Measurements from ENCODE around the gene BAMBI.

BAMBI gene

DNA sequence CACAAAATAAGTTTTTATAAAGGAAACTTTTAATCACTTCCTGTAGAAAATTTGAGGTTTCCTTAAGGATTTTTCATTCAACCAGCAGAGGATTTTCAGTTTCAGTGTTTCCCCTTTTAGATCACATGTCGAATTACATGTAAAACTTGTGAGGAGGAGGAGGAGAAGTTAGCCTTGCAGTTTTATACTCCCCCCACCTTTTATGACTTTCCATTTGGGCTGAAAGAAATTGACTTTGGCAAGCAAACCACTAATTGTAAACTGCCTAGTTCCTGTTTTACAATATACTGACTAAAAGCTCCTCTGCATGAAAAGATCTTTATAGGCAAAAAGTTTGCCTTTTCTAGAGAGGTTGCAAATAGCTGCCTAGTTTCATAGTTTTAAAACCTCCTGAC, 3.0 kb downstream of the BAMBI start (continued):
- TF ChIP-seq MZF1 (tag by site-specific recombination; IDR thresholded peaks at IDR 0.05; ENCODE audit: borderline replicate concordance) (no peak), ZFP69B (tag by site-specific recombination; IDR thresholded peaks at IDR 0.05) (0 out of 2 replicates have a peak, but pooled peaks have one; percentile 56), ZNF391 (tag by site-specific recombination; IDR thresholded peaks at IDR 0.05; ENCODE audit: borderline replicate concordance, low read depth) (no peak), BCL11B (tag by site-specific recombination; IDR thresholded peaks at IDR 0.05; ENCODE audit: low read depth) (no peak), ZNF660 (tag by site-specific recombination; IDR thresholded peaks at IDR 0.05) (no peak), IKZF3 (tag by site-specific recombination; IDR thresholded peaks at IDR 0.05) (peak; percentile 33; the same call in 1 of the 2 replicates), ZNF530 (tag by site-specific recombination; IDR thresholded peaks at IDR 0.05; ENCODE audit: low read depth) (no peak), BCL11A (tag by site-specific recombination; IDR thresholded peaks at IDR 0.05; ENCODE audit: low read depth) (no peak), ZNF623 (tag by site-specific recombination; IDR thresholded peaks at IDR 0.05) (no peak), ZNF140 (tag by site-specific recombination; IDR thresholded peaks at IDR 0.05) (no peak), ZNF571 (tag by site-specific recombination; IDR thresholded peaks at IDR 0.05) (no peak), ZNF416 (tag by site-specific recombination; IDR thresholded peaks at IDR 0.05) (no peak), ZNF292 (tag by site-specific recombination; IDR thresholded peaks at IDR 0.05; ENCODE audit: borderline replicate concordance, low read depth) (no peak), ZNF701 (tag by site-specific recombination; IDR thresholded peaks at IDR 0.05) (no peak), ZNF510 (tag by site-specific recombination; IDR thresholded peaks at IDR 0.05; ENCODE audit: insufficient replicate concordance) (no peak), ZSCAN30 (tag by site-specific recombination; IDR thresholded peaks at IDR 0.05) (0 out of 2 replicates have a peak, but pooled peaks have one; percentile 38), OSR2 (tag by site-specific recombination; IDR thresholded peaks at IDR 0.05) (no peak)
- TF ChIP-seq, protein P1, sequence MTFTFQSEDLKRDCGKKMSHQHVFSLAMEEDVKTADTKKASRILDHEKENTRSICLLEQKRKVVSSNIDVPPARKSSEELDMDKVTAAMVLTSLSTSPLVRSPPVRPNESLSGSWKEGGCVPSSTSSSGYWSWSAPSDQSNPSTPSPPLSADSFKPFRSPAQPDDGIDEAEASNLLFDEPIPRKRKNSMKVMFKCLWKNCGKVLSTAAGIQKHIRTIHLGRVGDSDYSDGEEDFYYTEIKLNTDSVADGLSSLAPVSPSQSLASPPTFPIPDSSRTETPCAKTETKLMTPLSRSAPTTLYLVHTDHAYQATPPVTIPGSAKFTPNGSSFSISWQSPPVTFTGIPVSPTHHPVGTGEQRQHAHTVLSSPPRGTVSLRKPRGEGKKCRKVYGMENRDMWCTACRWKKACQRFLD (tag by site-specific recombination; IDR thresholded peaks at IDR 0.05), result no peak
- TF ChIP-seq, protein P2, sequence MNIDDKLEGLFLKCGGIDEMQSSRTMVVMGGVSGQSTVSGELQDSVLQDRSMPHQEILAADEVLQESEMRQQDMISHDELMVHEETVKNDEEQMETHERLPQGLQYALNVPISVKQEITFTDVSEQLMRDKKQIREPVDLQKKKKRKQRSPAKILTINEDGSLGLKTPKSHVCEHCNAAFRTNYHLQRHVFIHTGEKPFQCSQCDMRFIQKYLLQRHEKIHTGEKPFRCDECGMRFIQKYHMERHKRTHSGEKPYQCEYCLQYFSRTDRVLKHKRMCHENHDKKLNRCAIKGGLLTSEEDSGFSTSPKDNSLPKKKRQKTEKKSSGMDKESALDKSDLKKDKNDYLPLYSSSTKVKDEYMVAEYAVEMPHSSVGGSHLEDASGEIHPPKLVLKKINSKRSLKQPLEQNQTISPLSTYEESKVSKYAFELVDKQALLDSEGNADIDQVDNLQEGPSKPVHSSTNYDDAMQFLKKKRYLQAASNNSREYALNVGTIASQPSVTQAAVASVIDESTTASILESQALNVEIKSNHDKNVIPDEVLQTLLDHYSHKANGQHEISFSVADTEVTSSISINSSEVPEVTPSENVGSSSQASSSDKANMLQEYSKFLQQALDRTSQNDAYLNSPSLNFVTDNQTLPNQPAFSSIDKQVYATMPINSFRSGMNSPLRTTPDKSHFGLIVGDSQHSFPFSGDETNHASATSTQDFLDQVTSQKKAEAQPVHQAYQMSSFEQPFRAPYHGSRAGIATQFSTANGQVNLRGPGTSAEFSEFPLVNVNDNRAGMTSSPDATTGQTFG (tag by site-specific recombination; IDR thresholded peaks at IDR 0.05; ENCODE audit: borderline replicate concordance), result no peak
- TF ChIP-seq, protein P3, sequence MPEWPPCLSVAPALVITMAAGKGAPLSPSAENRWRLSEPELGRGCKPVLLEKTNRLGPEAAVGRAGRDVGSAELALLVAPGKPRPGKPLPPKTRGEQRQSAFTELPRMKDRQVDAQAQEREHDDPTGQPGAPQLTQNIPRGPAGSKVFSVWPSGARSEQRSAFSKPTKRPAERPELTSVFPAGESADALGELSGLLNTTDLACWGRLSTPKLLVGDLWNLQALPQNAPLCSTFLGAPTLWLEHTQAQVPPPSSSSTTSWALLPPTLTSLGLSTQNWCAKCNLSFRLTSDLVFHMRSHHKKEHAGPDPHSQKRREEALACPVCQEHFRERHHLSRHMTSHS (tag by site-specific recombination; IDR thresholded peaks at IDR 0.05), result no peak
- TF ChIP-seq, protein P4, sequence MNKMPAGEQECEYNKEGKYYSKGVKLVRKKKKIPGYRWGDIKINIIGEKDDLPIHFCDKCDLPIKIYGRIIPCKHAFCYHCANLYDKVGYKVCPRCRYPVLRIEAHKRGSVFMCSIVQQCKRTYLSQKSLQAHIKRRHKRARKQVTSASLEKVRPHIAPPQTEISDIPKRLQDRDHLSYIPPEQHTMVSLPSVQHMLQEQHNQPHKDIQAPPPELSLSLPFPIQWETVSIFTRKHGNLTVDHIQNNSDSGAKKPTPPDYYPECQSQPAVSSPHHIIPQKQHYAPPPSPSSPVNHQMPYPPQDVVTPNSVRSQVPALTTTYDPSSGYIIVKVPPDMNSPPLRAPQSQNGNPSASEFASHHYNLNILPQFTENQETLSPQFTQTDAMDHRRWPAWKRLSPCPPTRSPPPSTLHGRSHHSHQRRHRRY (tag by site-specific recombination; IDR thresholded peaks at IDR 0.05), result no peak
- TF ChIP-seq, protein P5, sequence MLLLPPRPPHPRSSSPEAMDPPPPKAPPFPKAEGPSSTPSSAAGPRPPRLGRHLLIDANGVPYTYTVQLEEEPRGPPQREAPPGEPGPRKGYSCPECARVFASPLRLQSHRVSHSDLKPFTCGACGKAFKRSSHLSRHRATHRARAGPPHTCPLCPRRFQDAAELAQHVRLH (tag by site-specific recombination; IDR thresholded peaks at IDR 0.05), result no peak
- TF ChIP-seq, protein P6, sequence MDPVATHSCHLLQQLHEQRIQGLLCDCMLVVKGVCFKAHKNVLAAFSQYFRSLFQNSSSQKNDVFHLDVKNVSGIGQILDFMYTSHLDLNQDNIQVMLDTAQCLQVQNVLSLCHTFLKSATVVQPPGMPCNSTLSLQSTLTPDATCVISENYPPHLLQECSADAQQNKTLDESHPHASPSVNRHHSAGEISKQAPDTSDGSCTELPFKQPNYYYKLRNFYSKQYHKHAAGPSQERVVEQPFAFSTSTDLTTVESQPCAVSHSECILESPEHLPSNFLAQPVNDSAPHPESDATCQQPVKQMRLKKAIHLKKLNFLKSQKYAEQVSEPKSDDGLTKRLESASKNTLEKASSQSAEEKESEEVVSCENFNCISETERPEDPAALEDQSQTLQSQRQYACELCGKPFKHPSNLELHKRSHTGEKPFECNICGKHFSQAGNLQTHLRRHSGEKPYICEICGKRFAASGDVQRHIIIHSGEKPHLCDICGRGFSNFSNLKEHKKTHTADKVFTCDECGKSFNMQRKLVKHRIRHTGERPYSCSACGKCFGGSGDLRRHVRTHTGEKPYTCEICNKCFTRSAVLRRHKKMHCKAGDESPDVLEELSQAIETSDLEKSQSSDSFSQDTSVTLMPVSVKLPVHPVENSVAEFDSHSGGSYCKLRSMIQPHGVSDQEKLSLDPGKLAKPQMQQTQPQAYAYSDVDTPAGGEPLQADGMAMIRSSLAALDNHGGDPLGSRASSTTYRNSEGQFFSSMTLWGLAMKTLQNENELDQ (tag by site-specific recombination; IDR thresholded peaks at IDR 0.05; ENCODE audit: low read depth), result no peak
- TF ChIP-seq, protein P7, sequence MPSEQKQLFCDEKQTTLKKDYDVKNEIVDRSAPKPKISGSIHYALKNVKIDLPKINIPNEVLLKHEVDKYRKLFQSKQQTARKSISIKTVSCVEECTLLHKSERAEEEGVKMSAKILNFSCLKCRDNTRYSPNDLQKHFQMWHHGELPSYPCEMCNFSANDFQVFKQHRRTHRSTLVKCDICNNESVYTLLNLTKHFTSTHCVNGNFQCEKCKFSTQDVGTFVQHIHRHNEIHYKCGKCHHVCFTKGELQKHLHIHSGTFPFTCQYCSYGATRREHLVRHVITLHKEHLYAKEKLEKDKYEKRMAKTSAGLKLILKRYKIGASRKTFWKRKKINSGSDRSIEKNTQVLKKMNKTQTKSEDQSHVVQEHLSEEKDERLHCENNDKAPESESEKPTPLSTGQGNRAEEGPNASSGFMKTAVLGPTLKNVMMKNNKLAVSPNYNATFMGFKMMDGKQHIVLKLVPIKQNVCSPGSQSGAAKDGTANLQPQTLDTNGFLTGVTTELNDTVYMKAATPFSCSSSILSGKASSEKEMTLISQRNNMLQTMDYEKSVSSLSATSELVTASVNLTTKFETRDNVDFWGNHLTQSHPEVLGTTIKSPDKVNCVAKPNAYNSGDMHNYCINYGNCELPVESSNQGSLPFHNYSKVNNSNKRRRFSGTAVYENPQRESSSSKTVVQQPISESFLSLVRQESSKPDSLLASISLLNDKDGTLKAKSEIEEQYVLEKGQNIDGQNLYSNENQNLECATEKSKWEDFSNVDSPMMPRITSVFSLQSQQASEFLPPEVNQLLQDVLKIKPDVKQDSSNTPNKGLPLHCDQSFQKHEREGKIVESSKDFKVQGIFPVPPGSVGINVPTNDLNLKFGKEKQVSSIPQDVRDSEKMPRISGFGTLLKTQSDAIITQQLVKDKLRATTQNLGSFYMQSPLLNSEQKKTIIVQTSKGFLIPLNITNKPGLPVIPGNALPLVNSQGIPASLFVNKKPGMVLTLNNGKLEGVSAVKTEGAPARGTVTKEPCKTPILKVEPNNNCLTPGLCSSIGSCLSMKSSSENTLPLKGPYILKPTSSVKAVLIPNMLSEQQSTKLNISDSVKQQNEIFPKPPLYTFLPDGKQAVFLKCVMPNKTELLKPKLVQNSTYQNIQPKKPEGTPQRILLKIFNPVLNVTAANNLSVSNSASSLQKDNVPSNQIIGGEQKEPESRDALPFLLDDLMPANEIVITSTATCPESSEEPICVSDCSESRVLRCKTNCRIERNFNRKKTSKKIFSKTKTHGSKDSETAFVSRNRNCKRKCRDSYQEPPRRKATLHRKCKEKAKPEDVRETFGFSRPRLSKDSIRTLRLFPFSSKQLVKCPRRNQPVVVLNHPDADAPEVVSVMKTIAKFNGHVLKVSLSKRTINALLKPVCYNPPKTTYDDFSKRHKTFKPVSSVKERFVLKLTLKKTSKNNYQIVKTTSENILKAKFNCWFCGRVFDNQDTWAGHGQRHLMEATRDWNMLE (tag by site-specific recombination; conservative IDR thresholded peaks at IDR 0.05; ENCODE audit: low read depth), result no peak
